ENCODE results near the gene GATA3. TPM values are rescaled to one million over a fixed set of nuclear protein-coding genes. Genes with fewer than 3 reads are reported as not detected.

GATA3 gene
- total RNA-seq, 1 donor from 2014 or later: 0.53 TPM

GRCh38 chr10:8037941-8038894 lies 16.3 kb upstream of the GATA3 start:
- DNase-seq (ENCODE audit: low read depth, low spot score): no peak

- DNase-seq (ENCODE audit: low read depth, low spot score): no peak
These were observed 15.1 kb upstream of the GATA3 start for GRCh38 chr10:8039321-8039881.

- DNase-seq (ENCODE audit: low read depth, low spot score): no peak
These were observed 13.8 kb upstream of the GATA3 start for GRCh38 chr10:8040651-8041050.

- DNase-seq (ENCODE audit: low read depth, low spot score): no peak
These were observed 13.1 kb upstream of the GATA3 start for GRCh38 chr10:8041284-8041991.

- DNase-seq (ENCODE audit: low read depth, low spot score): no peak
These were observed 12.3 kb upstream of the GATA3 start for GRCh38 chr10:8041992-8042720.

GRCh38 chr10:8042721-8043568 lies 11.5 kb upstream of the GATA3 start:
- DNase-seq (ENCODE audit: low read depth, low spot score): no peak

- DNase-seq (ENCODE audit: low read depth, low spot score): no peak
These were observed 10.8 kb upstream of the GATA3 start for GRCh38 chr10:8043569-8044306.

GRCh38 chr10:8044331-8044907 lies 10.1 kb upstream of the GATA3 start:
- no peak for DNase-seq (ENCODE audit: low read depth, low spot score)

- DNase-seq (ENCODE audit: low read depth, low spot score): no peak
These were observed 9.4 kb upstream of the GATA3 start for GRCh38 chr10:8044908-8045725.

- no peak for DNase-seq (ENCODE audit: low read depth, low spot score)
These were observed 8.6 kb upstream of the GATA3 start for GRCh38 chr10:8045726-8046494.

- DNase-seq (ENCODE audit: low read depth, low spot score): no peak
These were observed 6.8 kb upstream of the GATA3 start for GRCh38 chr10:8047452-8048280.

GRCh38 chr10:8048281-8049008 lies 6.0 kb upstream of the GATA3 start:
- DNase-seq (ENCODE audit: low read depth, low spot score): no peak

- DNase-seq (ENCODE audit: low read depth, low spot score): no peak
These were observed 5.2 kb upstream of the GATA3 start for GRCh38 chr10:8049045-8049864.

- no peak for DNase-seq (ENCODE audit: low read depth, low spot score)
These were observed 4.5 kb upstream of the GATA3 start for GRCh38 chr10:8049865-8050555.

GRCh38 chr10:8050556-8051108 lies 3.9 kb upstream of the GATA3 start:
- DNase-seq (ENCODE audit: low read depth, low spot score): no peak

Data from pulmonary artery endothelial cell (primary cell).